ENCODE results near the gene MORC2. TPM values are rescaled to one million over a fixed set of nuclear protein-coding genes. Genes with fewer than 3 reads are reported as not detected.
A peak's percentile ranks its signal among the peaks of the same experiment; 100 is the strongest.

MORC2 gene
- total and polyA plus RNA-seq, 2 of the 13 experiments (the other 11 are each of a cell fraction or from before 2014, with no cell fraction given) = 11.9 to 18.3 TPM

- TF ChIP-seq GLMP (CRISPR knock-in tag; IDR thresholded peaks at IDR 0.05; ENCODE audit: borderline replicate concordance) = no peak
- no peak; the same call in 1 of the 2 replicates for TF ChIP-seq ZNF263 (CRISPR knock-in tag; IDR thresholded peaks at IDR 0.05)
- 0 out of 2 replicates have a peak, but pooled peaks have one; percentile 44 for TF ChIP-seq FOXA3 (CRISPR knock-in tag; IDR thresholded peaks at IDR 0.05)
- TF ChIP-seq HIVEP1 (CRISPR knock-in tag; IDR thresholded peaks at IDR 0.05) = no peak
- TF ChIP-seq KLF6 (CRISPR knock-in tag; IDR thresholded peaks at IDR 0.05) = 0 out of 2 replicates have a peak, but pooled peaks have one; percentile 18
- TF ChIP-seq HNRNPLL (IDR thresholded peaks at IDR 0.05; ENCODE audit: low read depth, low read length, poor library complexity, severe bottlenecking) = peak; percentile 87
- TF ChIP-seq ZNF607 (CRISPR knock-in tag; IDR thresholded peaks at IDR 0.05; ENCODE audit: borderline replicate concordance) = peak; percentile 50
- TF ChIP-seq TRAFD1 (CRISPR knock-in tag; IDR thresholded peaks at IDR 0.05; ENCODE audit: borderline replicate concordance) = no peak
- TF ChIP-seq BATF2 (CRISPR knock-in tag; IDR thresholded peaks at IDR 0.05) = peak; percentile 66
- peak; percentile 36; the same call in 1 of the 2 replicates for TF ChIP-seq MAZ (IDR thresholded peaks at IDR 0.05; ENCODE audit: borderline replicate concordance, low read depth, low read length)
- no peak; the same call in 1 of the 2 replicates for TF ChIP-seq MAZ (CRISPR knock-in tag; IDR thresholded peaks at IDR 0.05; ENCODE audit: low read depth)
- peak; percentile 87; the same call in 1 of the 2 replicates for TF ChIP-seq ZNF660 (CRISPR knock-in tag; IDR thresholded peaks at IDR 0.05; ENCODE audit: borderline replicate concordance, low read depth)
- peak; percentile 60; the same call in 1 of the 2 replicates for TF ChIP-seq CREM (IDR thresholded peaks at IDR 0.05)
- no peak for TF ChIP-seq CREM (CRISPR knock-in tag; IDR thresholded peaks at IDR 0.05)
- TF ChIP-seq JUN (CRISPR knock-in tag; IDR thresholded peaks at IDR 0.05) = no peak; the same call in 1 of the 2 replicates
- TF ChIP-seq AKAP8 (CRISPR knock-in tag; IDR thresholded peaks at IDR 0.05) = no peak; the same call in 1 of the 2 replicates
- TF ChIP-seq ZNF720 (CRISPR knock-in tag; IDR thresholded peaks at IDR 0.05) = no peak
- TF ChIP-seq TCF12 (IDR thresholded peaks at IDR 0.05) = no peak
- no peak for TF ChIP-seq TCF12 (CRISPR knock-in tag; IDR thresholded peaks at IDR 0.05)
- peak; percentile 49; the same call in 1 of the 2 replicates for TF ChIP-seq SNAPC4 (CRISPR knock-in tag; IDR thresholded peaks at IDR 0.05)
These were observed 454 bp upstream of the MORC2 start, which contains the start of gene TUG1 (continued) for GRCh38 chr22:30968924-30969531.

All from HepG2 (cell line).